ENCODE data around the gene NDUFB10.

NDUFB10 gene

DNA sequence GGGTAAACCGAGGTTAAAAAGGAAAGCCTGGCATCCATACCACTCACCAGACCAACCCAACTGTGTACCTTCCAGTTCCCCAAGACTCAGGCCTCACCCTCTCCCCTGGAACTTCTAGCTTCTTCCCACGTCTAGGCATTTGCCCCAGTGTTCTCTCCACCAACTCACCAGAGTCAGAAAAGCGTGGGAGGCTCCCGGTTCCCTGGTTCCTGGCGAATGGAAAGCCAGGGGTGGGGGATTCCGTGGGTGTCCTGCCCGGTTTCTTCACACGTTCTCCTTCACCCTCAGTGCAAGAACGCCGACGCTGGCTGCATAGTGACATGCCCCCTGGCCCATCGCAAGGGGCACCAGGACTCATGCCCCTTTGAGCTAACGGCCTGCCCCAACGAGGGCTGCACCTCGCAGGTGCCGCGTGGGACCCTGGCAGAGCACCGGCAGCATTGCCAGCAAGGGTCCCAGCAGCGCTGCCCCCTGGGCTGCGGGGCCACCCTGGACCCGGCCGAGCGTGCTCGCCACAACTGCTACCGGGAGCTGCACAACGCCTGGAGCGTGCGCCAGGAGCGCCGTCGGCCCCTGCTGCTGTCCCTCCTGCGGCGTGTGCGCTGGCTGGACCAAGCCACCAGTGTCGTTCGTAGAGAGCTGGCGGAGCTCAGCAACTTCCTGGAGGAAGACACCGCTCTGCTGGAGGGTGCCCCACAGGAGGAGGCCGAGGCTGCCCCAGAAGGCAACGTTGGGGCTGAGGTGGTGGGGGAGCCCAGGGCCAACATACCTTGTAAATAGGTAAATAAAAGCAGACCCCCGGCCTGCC, 9.0 kb downstream of the NDUFB10 start:
- in situ Hi-C loops (cut with HindIII; ENCODE audit: low sequenced_read_pairs): no loop called here

DNA sequence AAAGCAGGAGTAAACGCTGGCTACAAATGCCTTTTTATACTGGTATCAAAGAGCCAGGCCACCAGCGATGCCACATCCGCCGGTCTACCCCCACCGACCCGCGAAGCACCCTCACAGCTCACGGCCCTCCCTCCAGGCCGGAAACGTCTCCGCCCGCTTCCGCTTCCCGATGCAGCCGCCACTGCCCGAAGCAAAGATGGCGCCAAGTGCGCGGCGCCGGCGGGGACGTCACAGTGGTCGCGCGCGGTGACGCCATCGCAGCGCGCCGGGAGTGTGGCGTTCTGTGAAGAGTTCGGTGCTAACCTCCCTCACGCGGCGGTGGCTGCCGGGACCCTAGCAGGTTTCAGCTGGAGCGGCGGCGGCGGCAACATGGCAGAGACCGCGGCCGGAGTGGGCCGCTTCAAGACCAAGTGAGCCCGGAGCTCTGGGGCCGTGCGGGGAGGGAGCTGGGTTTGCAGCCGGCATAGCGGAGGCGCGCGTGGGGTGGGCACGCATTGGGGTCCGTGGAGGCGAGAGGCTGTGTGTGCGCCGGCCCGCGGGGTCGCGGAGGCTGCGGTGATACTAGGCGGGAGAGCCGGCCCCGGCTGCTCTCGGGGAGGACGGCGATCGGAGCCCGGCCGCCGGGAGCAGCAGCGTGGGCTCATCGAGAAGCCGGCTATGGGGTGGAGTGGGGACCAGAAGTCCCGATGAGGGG, 12.6 kb downstream of the NDUFB10 start, which contains the start of gene TBL3:
Gene TBL3, plus strand, starts transcription at position 258 of the 694 bp plus-strand sequence. Its CDS starts 112 bp downstream, at position 370.
- in situ Hi-C loops (cut with HindIII; ENCODE audit: low sequenced_read_pairs): no loop called here

DNA sequence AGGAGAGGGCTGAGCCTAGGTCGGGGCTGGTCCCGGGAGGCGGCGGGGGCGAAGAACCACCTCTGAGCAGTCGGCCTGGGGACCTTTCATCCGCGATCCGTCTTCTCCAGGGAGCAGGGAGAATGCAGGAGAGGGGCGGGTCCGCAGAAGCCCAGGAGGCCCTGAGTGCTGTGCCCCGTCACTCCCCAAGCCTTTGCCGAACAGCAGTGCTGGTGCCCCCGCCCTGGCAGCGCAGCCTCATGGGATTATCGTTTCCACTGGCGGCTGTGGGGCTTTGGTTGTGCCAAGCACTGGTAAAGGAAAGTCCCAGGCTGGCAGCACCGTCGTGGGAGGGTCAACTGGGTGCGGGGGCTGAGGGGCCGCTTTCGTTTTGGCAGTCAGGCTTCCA, 13.1 kb downstream of the NDUFB10 start:
- in situ Hi-C loops (cut with HindIII; ENCODE audit: low sequenced_read_pairs): no loop called here

DNA sequence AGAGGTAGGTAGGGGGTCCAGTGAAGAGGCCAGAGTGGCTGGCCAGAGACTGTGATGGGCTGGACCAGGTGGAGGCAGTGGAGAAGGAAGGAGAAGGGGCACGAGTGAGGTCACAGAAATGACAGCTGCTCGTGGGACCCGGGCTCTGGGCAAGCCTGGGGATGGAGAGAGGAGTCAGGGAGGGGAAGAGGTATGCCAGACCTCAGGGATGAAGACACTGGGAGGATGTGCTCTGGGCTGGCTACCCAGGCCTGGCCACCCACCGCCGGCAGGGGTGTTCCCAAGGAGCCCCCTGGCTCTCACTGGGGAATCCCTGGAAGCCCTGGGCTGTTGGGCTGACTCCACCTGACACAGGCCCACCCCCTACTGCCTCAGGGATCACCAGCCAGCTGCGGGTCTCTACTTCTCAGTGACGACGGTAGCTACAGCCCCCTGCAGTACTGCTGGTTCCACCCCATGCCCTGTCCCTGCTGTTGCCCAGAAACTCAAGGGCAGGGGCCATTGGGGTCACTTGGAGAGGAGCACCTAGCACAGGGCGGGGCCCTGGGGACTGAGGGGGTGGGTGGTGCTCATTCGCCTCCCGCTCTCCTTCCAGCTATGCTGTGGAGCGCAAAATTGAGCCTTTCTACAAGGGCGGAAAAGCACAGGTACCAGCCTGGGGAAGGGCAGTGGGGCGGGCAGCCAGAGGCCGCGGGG, 14.3 kb downstream of the NDUFB10 start:
- in situ Hi-C loops (cut with HindIII; ENCODE audit: low sequenced_read_pairs): no loop called here

DNA sequence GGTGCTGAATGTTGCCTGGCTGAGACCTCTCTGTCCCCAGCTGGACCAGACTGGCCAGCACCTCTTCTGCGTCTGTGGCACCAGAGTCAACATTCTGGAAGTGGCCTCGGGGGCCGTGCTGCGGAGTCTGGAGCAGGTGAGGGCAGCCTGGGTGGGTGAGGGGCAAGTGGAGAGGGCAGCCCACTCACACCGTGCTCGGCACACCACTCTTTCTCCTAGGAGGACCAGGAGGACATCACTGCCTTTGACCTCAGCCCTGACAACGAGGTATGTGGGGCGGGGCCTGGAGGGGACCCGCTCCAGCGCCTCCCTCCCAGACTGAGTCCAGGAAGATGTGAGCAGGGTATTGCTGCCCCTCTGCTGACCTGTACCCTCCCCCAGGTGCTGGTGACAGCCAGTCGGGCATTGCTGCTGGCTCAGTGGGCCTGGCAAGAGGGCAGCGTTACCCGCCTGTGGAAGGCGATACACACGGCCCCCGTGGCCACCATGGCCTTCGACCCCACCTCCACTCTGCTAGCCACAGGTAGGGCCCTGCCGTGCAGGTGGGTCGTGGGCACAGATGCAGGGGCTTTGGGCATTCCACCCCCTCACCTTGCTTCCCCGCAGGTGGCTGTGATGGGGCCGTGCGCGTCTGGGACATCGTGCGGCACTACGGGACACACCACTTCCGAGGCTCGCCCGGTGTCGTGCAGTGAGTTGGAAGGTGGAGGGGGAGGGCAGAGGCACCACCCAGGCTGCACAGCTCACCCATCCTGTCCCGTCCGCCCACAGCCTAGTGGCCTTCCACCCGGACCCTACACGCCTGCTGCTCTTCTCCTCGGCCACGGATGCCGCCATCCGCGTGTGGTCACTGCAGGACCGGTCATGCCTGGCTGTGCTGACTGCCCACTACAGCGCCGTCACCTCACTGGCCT, 15.1 kb downstream of the NDUFB10 start:
- in situ Hi-C loops (cut with HindIII; ENCODE audit: low sequenced_read_pairs): no loop called here

DNA sequence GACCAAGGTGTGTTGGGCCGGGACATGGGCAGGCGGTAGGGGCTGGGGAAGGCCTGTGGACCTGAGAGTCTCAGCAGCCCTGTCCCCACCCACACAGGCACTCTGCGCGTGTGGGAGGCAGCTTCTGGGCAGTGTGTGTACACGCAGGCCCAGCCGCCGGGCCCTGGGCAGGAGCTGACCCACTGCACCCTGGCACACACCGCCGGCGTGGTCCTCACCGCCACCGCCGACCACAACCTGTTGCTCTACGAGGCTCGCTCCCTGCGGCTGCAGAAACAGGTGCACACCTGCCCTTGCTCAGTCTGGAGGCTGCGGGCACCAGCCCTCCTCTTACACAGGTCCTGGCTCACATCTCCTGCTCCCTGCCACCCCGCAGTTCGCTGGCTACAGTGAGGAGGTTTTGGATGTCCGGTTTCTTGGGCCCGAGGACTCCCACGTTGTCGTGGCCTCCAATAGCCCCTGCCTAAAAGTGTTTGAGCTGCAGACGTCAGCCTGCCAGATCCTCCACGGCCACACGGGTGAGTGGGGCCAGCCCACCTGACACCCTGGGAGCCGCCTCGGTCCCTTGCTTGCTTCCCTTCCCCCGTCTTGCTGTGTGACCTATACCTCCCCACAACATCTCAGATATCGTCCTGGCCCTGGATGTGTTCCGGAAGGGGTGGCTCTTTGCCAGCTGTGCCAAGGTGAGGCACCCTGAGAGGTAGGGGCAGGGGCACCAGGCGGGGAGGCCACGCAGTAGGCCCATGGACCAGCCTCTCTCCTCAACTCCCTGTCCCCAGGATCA, 16.3 kb downstream of the NDUFB10 start:
- in situ Hi-C loops (cut with HindIII; ENCODE audit: low sequenced_read_pairs): no loop called here

DNA sequence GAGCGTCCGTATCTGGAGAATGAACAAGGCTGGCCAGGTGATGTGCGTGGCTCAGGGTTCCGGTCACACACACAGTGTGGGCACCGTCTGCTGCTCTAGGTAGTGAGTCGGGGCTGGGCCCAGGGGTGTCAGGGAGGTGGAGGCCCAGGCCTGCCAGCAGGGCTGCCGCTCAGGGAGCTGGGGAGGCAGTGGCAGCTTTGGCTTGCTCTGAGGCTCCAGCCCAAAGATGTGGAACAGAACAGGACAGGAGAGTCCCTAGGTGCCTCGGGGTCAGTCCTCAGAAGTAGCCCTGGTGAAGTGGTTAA, 16.8 kb downstream of the NDUFB10 start:
- in situ Hi-C loops (cut with HindIII; ENCODE audit: low sequenced_read_pairs): no loop called here

DNA sequence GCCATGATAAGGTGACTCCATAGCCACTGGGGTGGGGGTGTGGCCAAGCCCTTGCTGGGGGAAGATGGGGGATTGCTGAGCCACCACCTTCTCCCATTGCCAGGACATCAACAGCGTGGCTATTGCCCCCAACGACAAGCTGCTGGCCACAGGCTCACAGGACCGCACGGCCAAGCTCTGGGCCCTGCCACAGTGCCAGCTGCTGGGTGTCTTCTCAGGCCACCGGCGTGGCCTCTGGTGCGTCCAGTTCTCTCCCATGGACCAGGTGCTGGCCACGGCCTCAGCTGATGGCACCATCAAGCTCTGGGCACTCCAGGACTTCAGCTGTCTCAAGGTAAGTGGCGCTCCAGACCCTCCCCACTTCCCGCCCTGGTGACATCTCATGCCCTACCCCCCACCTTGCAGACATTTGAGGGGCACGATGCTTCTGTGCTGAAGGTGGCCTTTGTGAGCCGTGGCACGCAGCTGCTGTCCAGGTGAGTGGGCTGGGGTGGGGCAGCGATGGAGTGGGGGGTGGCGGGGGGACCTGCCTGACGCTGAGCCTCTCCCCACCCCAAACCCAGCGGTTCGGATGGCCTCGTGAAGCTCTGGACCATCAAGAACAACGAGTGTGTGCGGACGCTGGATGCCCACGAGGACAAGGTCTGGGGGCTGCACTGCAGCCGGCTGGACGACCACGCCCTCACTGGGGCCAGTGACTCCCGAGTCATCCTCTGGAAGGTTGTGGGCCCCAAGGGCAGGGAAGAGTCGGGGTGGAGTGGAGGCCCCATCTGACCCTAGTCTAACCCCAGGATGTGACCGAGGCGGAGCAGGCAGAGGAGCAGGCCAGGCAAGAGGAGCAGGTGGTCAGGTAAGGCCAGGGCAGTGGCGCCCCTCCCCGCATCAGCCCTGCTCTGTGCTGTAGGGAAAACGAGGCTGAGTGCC, 17.9 kb downstream of the NDUFB10 start:
- in situ Hi-C loops (cut with HindIII; ENCODE audit: low sequenced_read_pairs): no loop called here

DNA sequence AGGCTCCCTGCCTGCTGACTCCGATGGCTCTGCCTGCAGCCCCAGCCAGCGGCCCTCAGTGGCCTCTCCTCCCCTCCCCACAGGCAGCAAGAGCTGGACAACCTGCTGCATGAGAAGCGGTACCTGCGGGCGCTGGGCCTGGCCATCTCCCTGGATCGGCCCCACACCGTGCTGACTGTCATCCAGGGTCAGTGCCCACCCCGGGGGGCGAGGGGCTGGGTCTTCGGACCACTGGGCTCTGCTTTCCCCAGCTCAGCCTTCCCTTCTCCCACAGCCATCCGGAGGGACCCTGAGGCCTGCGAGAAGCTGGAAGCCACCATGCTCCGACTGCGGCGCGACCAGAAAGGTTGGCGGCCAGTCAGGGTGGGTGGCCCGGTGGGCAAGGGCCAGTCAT, 18.5 kb downstream of the NDUFB10 start:
- in situ Hi-C loops (cut with HindIII; ENCODE audit: low sequenced_read_pairs): no loop called here

DNA sequence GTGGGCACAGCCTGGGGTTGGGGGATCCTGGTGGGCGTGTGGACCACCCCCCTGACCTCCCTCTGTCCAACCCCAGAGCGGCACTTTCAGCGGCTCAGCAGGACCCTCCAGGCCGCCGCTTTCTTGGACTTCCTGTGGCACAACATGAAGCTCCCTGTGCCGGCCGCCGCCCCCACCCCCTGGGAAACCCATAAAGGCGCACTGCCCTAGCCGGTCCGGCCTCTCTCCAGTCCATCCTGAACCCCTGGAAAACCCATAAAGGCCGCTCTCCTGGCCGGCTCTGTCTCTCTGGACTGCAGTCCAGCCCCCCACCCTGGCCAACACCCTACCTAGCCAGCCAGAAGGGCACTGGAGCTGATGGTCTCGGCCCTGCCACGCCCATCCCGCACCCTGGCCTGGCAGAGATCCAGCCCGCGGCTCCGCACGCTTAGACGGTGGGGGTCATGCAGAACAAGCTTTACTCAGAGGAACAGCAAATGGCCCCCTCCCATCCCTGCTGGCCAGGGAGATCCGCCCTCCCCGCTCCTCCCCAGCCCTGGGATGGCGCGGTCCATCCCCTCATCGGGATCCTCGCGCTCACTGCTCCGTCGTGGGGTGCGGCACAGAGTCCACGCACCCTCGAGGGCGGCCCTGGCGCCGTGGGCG, 19.3 kb downstream of the NDUFB10 start:
- in situ Hi-C loops (cut with HindIII; ENCODE audit: low sequenced_read_pairs): no loop called here

DNA sequence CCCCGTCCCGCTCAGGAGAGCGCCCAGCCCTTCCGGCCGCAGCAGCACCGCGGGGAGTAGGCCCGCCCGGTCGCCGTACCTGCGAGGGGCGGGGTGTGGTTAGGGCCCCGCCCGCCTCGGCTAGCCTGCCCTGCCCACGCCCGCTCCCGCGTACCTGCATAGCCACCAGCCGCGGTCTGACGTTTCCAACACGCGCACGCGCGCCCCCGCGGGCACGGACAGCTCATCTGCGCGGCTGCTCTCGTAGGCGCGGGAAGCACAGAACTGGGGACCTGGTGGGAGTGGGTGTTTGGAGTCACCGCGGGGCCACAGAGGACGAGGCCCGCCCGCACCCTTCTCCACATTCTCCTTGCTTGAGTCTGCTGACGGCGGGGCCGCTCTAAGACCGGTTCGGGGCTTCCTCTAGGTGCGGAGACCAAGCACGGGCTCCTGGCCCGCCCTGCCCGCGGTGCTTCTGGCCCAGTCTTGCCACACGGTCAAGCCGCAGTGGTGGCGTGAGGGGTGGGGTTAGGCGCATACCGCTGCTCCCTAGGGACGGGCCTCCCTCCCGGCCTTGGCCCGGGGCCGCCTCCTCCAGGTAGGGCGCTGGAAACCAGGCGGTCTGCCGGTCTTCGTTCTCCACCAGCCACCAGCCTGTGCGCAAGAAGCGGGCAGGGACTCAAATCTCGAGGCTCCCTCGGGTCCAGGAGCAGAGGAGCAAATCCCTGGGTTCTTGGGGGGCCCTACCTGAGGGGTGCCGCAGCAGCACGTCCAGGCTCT, 20.1 kb downstream of the NDUFB10 start:
- in situ Hi-C loops (cut with HindIII; ENCODE audit: low sequenced_read_pairs): no loop called here

DNA sequence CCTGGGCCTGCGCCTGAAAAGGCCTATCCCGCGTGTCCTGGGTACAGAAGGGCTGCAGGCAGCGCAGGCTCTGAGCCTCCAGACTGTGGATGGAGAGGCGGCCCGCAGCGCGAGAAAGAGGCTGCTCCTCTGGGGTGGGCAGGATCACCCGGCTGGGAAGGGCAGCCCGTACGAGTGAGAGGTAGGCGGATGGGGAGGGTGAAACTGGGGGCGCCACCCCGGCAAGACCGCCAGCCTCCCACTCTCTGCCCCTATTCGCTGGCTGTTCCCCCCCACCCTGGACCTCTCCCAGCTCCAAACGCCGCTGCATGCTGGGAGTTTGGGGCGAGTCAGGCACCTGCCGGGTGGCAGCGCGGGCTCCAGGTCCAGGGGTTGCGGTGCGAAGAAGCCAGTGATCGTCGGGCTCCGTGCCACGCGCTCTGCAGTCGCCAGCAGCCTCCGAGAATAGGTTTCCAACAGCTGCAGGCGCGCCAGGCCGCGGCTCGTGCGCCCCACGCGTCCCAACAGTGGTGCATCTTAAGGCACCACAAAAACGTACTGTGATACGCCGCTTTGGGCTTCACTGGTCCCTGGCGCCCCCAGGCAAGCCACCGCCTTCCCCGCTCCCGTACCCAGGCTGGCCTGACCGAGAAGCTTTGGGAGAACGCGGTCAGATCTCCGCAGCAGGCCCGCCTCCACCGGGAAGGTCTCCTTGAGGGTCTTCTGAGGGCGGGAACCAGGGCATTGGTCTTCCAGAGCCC, 20.9 kb downstream of the NDUFB10 start:
- in situ Hi-C loops (cut with HindIII; ENCODE audit: low sequenced_read_pairs): no loop called here

DNA sequence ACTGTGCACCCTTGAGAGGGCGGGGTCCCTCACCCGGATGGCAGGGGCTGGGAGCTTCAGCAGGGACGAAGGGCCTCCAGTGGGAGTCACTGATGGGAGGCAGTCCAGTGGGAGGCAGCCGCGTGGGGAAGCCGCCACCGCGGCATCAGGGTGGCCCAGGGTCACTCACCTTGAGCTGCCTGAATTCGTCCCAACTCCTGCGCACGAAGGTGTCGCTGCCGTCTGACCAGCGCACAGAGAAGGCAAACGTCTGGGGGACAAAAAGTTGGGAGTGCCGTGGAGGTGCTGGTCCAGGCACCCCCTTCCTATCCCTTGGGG, 21.4 kb downstream of the NDUFB10 start:
- in situ Hi-C loops (cut with HindIII; ENCODE audit: low sequenced_read_pairs): no loop called here

DNA sequence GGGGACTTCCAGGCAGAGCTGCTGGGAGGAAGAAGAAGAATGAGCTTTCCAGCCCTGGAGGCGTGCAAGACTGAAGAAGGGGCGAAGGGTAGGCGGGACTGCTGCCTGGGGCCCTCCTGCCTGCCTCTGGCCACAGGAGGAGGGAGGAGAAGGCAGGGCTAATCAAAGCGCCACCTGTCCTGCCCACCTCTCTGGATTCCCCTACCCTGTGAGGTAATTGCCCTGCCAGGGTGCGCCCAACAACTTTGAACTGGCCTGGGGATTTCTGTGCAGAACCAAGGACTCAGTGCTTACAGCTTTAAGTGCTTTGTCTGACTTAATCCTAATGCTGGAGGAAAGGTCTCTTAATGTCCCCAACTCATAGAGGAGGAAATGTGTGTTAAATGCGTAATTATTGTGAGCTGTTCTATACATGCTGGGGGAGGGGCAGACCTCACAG, 22.1 kb downstream of the NDUFB10 start, which contains the start of gene NOXO1:
Gene NOXO1, minus strand, starts transcription at position 72 of the 439 bp plus-strand sequence. CDS start 290 bp downstream, outside the sequence.
- in situ Hi-C loops (cut with HindIII; ENCODE audit: low sequenced_read_pairs): no loop called here

DNA sequence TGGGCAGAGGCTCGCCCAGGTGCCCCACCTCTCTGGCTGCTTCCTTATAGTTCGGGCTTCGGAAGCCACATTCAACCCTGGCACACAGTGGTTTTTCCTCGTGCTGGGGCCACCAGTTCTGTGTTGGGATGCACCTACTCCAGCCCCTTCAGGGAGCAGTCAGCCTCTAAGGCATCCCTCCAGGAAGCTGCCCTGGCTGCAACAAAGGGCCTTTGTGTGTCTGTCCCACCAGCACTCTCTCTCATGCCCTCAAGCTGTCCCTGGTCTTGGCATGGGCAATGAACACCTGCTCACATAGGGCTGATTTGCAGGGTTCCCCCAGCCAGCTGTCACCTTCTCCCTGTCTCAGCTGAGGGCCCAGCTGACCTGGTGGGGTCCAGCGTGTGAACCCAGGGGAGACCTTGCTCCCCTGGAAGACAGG, 22.7 kb downstream of the NDUFB10 start:
- in situ Hi-C loops (cut with HindIII; ENCODE audit: low sequenced_read_pairs): no loop called here

DNA sequence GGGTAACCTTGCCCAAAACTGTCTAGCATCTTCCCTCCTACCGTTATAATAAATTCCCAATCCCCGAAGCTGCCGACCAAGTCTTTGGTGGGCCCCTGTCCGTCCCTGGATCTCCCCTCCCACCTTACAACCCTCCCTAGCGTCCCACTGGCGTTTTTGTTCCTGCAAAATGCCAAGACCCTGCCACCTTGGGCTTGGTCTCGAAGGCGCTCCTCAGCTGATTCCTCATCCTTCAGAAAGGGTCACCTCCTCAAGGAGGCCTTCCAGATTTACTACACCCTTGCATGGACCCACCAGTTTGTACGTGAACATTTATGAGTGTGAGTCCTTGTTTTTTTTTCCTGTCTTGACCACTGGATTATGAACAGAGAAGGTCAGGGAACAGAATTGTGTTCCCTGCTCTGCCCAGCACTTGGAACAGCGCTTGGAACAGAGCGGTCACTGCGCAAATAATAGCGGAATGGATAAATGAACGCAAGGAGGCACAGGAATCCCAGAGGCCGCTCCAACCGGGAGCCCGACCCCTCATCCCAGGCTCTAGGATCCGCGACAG, 23.7 kb downstream of the NDUFB10 start:
- in situ Hi-C loops (cut with HindIII; ENCODE audit: low sequenced_read_pairs): no loop called here
